H1 (cell line): ENCODE results near the gene SLC24A4. TPM values are rescaled to one million over a fixed set of nuclear protein-coding genes. Genes with fewer than 3 reads are reported as not detected.

Experiments used
- CTCF ChIA-PET: fragments of 300-600 bp; sonication (Branson Sonifier 250); formaldehyde crosslinking; loops from one replicate; lab custom pipeline; 2021; ENCODE audit not compliant: partially characterized antibody; lab: Charles Lee
- POLR2A ChIA-PET: fragments of 300-600 bp; sonication (Branson Sonifier 250); formaldehyde crosslinking; loops from one replicate; lab custom pipeline; 2021; ENCODE audit warnings: inconsistent platforms; ENCODE audit not compliant: partially characterized antibody; lab: Charles Lee
- DNase-seq, 2 experiments: peaks; one replicate each; pipeline versions ENCODE4 v3.0.0 to v3.0.0-alpha.2; 2010 to 2022; ENCODE audit warnings: low spot score in 2 of 2, low read depth in 1 of 2, mixed read lengths in 1 of 2
- FAIRE-seq: peaks from 2 replicates; lab custom pipeline; 2011; peaks lifted over from hg19 to GRCh38; lab: Jason Lieb, UNC
- H2AFZ ChIP-seq: 2 replicates; pipeline ENCODE4 v1.8.1; 2012; ENCODE audit warnings: low read length, inconsistent platforms
- H2AK5ac ChIP-seq: 2 replicates; pipeline ENCODE4 v1.6.1; 2013; ENCODE audit warnings: low read depth, low read length
- H2BK120ac ChIP-seq: replicated peaks from 2 replicates; pipeline ENCODE3; 2013; ENCODE audit warnings: low read depth, low read length, inconsistent platforms
- H2BK12ac ChIP-seq: 2 replicates; pipeline ENCODE4 v1.6.1; 2013; ENCODE audit warnings: low read depth, low read length
- H2BK15ac ChIP-seq: 2 replicates; pipeline ENCODE4 v1.6.1; 2013; ENCODE audit warnings: low read length
- H2BK20ac ChIP-seq: 2 replicates; pipeline ENCODE4 v1.6.1; 2013; ENCODE audit warnings: low read length
- H2BK5ac ChIP-seq: 2 replicates; pipeline ENCODE4 v1.6.1; 2013; ENCODE audit warnings: low read depth, low read length
- H3K14ac ChIP-seq: 2 replicates; pipeline ENCODE4 v1.6.1; 2013; ENCODE audit warnings: inconsistent platforms; ENCODE audit not compliant: insufficient read length
- H3K18ac ChIP-seq: 2 replicates; pipeline ENCODE4 v1.6.1; 2013; ENCODE audit warnings: low read length; ENCODE audit errors: extremely low read depth
- H3K23ac ChIP-seq: 2 replicates; pipeline ENCODE4 v1.6.1; 2013; ENCODE audit warnings: inconsistent platforms; ENCODE audit not compliant: insufficient read length
- H3K23me2 ChIP-seq: 2 replicates; pipeline ENCODE4 v1.6.1; 2013; ENCODE audit warnings: low read depth, low read length
- H3K27ac ChIP-seq: 2 replicates; pipeline ENCODE4 v1.6.1; 2011; ENCODE audit warnings: low read depth, low read length, inconsistent platforms
- H3K27me3 ChIP-seq, 4 experiments: replicated peaks in 1 of 4; 1 replicate in 1 of 4; 2 replicates in 3 of 4; pipeline versions ENCODE4 v1.6.1 to v1.8.1; 2011 to 2013; ENCODE audit warnings: low read length in 3 of 4, mild to moderate bottlenecking in 3 of 4, inconsistent platforms in 2 of 4, mixed read lengths in 2 of 4, moderate library complexity in 1 of 4; ENCODE audit not compliant: control insufficient read depth in 3 of 4, insufficient read depth in 3 of 4; ENCODE audit errors: extremely low read depth in 1 of 4
- H3K36me3 ChIP-seq, 4 experiments: 2 replicates each; pipeline versions ENCODE4 v1.6.1 to v1.8.1; 2011 to 2013; ENCODE audit warnings: mild to moderate bottlenecking in 4 of 4, low read length in 3 of 4, moderate library complexity in 2 of 4, control low read depth in 1 of 4, inconsistent platforms in 1 of 4; ENCODE audit not compliant: insufficient read depth in 4 of 4, control insufficient read depth in 2 of 4
- H3K4ac ChIP-seq: replicated peaks from 2 replicates; pipeline ENCODE3; 2013; ENCODE audit warnings: low read length, low read depth, mixed read lengths, inconsistent platforms; ENCODE audit not compliant: insufficient read length
- H3K4me1 ChIP-seq, 4 experiments: replicated peaks in 1 of 4; 1 replicate in 1 of 4; 2 replicates in 3 of 4; pipeline versions ENCODE4 v1.6.1 to v1.8.1; 2011 to 2013; ENCODE audit warnings: low read length in 3 of 4, inconsistent platforms in 2 of 4, mixed read lengths in 1 of 4; ENCODE audit not compliant: insufficient read depth in 4 of 4, control insufficient read depth in 3 of 4
- H3K4me2 ChIP-seq, 2 experiments: 2 replicates each; pipeline versions ENCODE4 v1.6.1 to v1.8.1; 2011 to 2013; ENCODE audit warnings: low read depth in 2 of 2, low read length in 2 of 2, control low read depth in 1 of 2, inconsistent platforms in 1 of 2, mild to moderate bottlenecking in 1 of 2; ENCODE audit not compliant: insufficient read depth in 1 of 2
- H3K4me3 ChIP-seq, 4 experiments: fragments of 200-600, 300-600 bp in 1 of 4; sonication (generic), shearing (Covaris generic), sonication (Bioruptor Twin) in 1 of 4; 2 replicates each; pipeline versions ENCODE4 v1.5.1 to v1.8.1; 2011 to 2016; ENCODE audit warnings: low read length in 4 of 4, low read depth in 3 of 4, control low read depth in 2 of 4, inconsistent platforms in 2 of 4, mild to moderate bottlenecking in 2 of 4, mixed read lengths in 1 of 4, moderate library complexity in 1 of 4; ENCODE audit not compliant: insufficient read depth in 2 of 4; ENCODE audit errors: extremely low read depth in 1 of 4
- H3K56ac ChIP-seq: replicated peaks from 2 replicates; pipeline ENCODE3; 2013; ENCODE audit warnings: low read depth, mild to moderate bottlenecking, mixed read lengths, low read length, inconsistent platforms; ENCODE audit not compliant: insufficient read length
- H3K79me1 ChIP-seq: 2 replicates; pipeline ENCODE4 v1.6.1; 2013; ENCODE audit warnings: low read depth, low read length, control low read depth
- H3K79me2 ChIP-seq, 2 experiments: 2 replicates each; pipeline versions ENCODE4 v1.6.1 to v1.8.1; 2012 to 2013; ENCODE audit warnings: low read length in 2 of 2, mild to moderate bottlenecking in 2 of 2, inconsistent platforms in 1 of 2; ENCODE audit not compliant: insufficient read depth in 2 of 2, control insufficient read depth in 1 of 2
- H3K9ac ChIP-seq, 4 experiments: replicated peaks in 1 of 4; 1 replicate in 1 of 4; 2 replicates in 3 of 4; pipeline versions ENCODE4 v1.6.1 to v1.8.1; 2011 to 2013; ENCODE audit warnings: low read depth in 3 of 4, low read length in 3 of 4, control low read depth in 2 of 4, mild to moderate bottlenecking in 2 of 4, moderate library complexity in 2 of 4, inconsistent platforms in 1 of 4; ENCODE audit errors: extremely low read depth in 1 of 4
- H3K9me3 ChIP-seq, 2 experiments: 2 replicates each; pipeline versions ENCODE4 v1.6.1 to v1.8.1; 2012 to 2013; ENCODE audit warnings: mild to moderate bottlenecking in 2 of 2, moderate library complexity in 2 of 2, control low read depth in 1 of 2, inconsistent platforms in 1 of 2, low read depth in 1 of 2, low read length in 1 of 2, mixed read lengths in 1 of 2; ENCODE audit not compliant: insufficient read depth in 2 of 2
- H4K20me1 ChIP-seq, 2 experiments: replicated peaks in 1 of 2; 2 replicates each; pipeline versions ENCODE3 to v1.8.1; 2011 to 2013; ENCODE audit warnings: inconsistent platforms in 2 of 2, low read length in 2 of 2, mild to moderate bottlenecking in 1 of 2; ENCODE audit not compliant: insufficient read depth in 2 of 2, control insufficient read depth in 1 of 2
- H4K5ac ChIP-seq: 2 replicates; pipeline ENCODE4 v1.6.1; 2013; ENCODE audit warnings: low read length, low read depth, mixed read lengths, inconsistent platforms; ENCODE audit not compliant: insufficient read length
- H4K8ac ChIP-seq: 2 replicates; pipeline ENCODE4 v1.8.0; 2013; ENCODE audit warnings: mild to moderate bottlenecking, moderate library complexity, low read length, inconsistent platforms; ENCODE audit not compliant: insufficient read depth; ENCODE audit errors: extremely low read depth
- H4K91ac ChIP-seq: replicated peaks from 2 replicates; pipeline ENCODE3; 2013; ENCODE audit warnings: low read length, mixed read lengths, inconsistent platforms; ENCODE audit not compliant: insufficient read length
- BACH1 ChIP-seq: IDR thresholded peaks from 2 replicates; pipeline ENCODE4 v1.6.1; 2012; ENCODE audit warnings: low read length, improper control_type of control experiment
- CBX8 ChIP-seq: fragments of 300-800, 300-1000 bp; sonication (generic); IDR thresholded peaks from 2 replicates; pipeline ENCODE4 v1.7.1; 2016; ENCODE audit warnings: low read depth, low read length, borderline replicate concordance
- EZH2 ChIP-seq: fragments of 200-600 bp; sonication (generic); IDR thresholded peaks from 2 replicates; pipeline ENCODE4 v1.7.1; 2012; ENCODE audit warnings: low read depth, mild to moderate bottlenecking, moderate library complexity, low read length, inconsistent platforms; ENCODE audit not compliant: severe bottlenecking
- FOSL1 ChIP-seq: IDR thresholded peaks from 2 replicates; pipeline ENCODE4 v1.6.1; 2011; ENCODE audit warnings: mild to moderate bottlenecking, low read depth, low read length, moderate library complexity; ENCODE audit not compliant: insufficient read depth
- KDM1A ChIP-seq: fragments of 200-600, 300-600 bp; sonication (generic); IDR thresholded peaks from 2 replicates; pipeline ENCODE4 v1.7.1; 2016; ENCODE audit warnings: mild to moderate bottlenecking, low read length, borderline replicate concordance
- KDM5A ChIP-seq: fragments of 200-600 bp; IDR thresholded peaks from 2 replicates; pipeline ENCODE4 v1.7.1; 2012; ENCODE audit warnings: mild to moderate bottlenecking, low read length, inconsistent platforms, mixed read lengths
- PHF8 ChIP-seq: fragments of 200-600 bp; sonication (generic); conservative IDR thresholded peaks from 2 replicates; pipeline ENCODE4 v1.7.1; 2012; ENCODE audit warnings: low read depth, mild to moderate bottlenecking, inconsistent platforms, low read length, moderate library complexity
- POLR2A ChIP-seq, 2 experiments: IDR thresholded peaks; 1 replicate in 1 of 2; 2 replicates in 1 of 2; pipeline ENCODE4 v1.6.1; 2011; ENCODE audit warnings: low read depth in 2 of 2, low read length in 2 of 2, mild to moderate bottlenecking in 2 of 2; ENCODE audit errors: control extremely low read depth in 1 of 2
- RFX5 ChIP-seq: IDR thresholded peaks from 2 replicates; pipeline ENCODE4 v1.6.1; 2011; ENCODE audit warnings: low read depth, low read length, improper control_type of control experiment, borderline replicate concordance
- RXRA ChIP-seq: IDR thresholded peaks from 2 replicates; pipeline ENCODE4 v1.6.1; 2011; ENCODE audit warnings: low read depth, mild to moderate bottlenecking, low read length, moderate library complexity; ENCODE audit not compliant: insufficient read depth
- SP1 ChIP-seq: IDR thresholded peaks from 2 replicates; pipeline ENCODE4 v1.6.1; 2011; ENCODE audit warnings: low read depth, low read length
- SP2 ChIP-seq: IDR thresholded peaks from 2 replicates; pipeline ENCODE4 v1.6.1; 2012; ENCODE audit warnings: mild to moderate bottlenecking, low read length, inconsistent platforms
- SP4 ChIP-seq: IDR thresholded peaks from 2 replicates; pipeline ENCODE4 v1.6.1; 2012; ENCODE audit warnings: low read length, inconsistent platforms
- WGBS, 2 experiments: shearing (Covaris generic) in 1 of 2; methylation state at CpG; one replicate each; pipeline versions ENCODE4 v1.1.6 to v1.1.7; 2013 to 2015; ENCODE audit warnings: low lambda C conversion rate in 2 of 2, mixed read lengths in 2 of 2, inconsistent platforms in 1 of 2, low coverage in 1 of 2, missing lambda C conversion rate in 1 of 2; ENCODE audit not compliant: insufficient replicate concordance in 2 of 2, insufficient coverage in 1 of 2, insufficient read length in 1 of 2; ENCODE audit errors: extremely low coverage in 1 of 2, missing lambda C conversion rate in 1 of 2; 5-methylcytosine and 5-hydroxymethylcytosine counted together
- polyA plus RNA-seq, 7 experiments: library from polyadenylated mRNA; depleted of rRNA in 3 of 7; stranded (reverse) in 5 of 7; unstranded in 2 of 7; fragments of >200 nt in 5 of 7; fragments of 200-250 nt in 2 of 7; gene quantifications; 1 replicate in 5 of 7; 2 replicates in 1 of 7; 4 replicates in 1 of 7; pipeline versions ENCODE4 v1.2.1 to v1.2.3, GENCODE V29; 2011 to 2013; ENCODE audit warnings: missing spikeins in 2 of 7, mixed read lengths in 2 of 7
- total RNA-seq: library from RNA; stranded (reverse); fragmentation: NEBNext Ultra II Directional; extraction: Animal tissue kit (Norgen Biotek cat#: 25700); gene quantifications from 2 replicates; pipeline ENCODE4 v1.2.1, GENCODE V29; 2021
- TF ChIP-seq, protein P1 (sequence below): IDR thresholded peaks from 2 replicates; pipeline ENCODE4 v1.6.1; 2012; ENCODE audit warnings: inconsistent platforms

The SLC24A4 gene
- total and polyA plus RNA-seq, 2 of the 8 experiments (the other 6 are each of a cell fraction or from before 2014, with no cell fraction given): 0.27 to 0.89 TPM

DNA sequence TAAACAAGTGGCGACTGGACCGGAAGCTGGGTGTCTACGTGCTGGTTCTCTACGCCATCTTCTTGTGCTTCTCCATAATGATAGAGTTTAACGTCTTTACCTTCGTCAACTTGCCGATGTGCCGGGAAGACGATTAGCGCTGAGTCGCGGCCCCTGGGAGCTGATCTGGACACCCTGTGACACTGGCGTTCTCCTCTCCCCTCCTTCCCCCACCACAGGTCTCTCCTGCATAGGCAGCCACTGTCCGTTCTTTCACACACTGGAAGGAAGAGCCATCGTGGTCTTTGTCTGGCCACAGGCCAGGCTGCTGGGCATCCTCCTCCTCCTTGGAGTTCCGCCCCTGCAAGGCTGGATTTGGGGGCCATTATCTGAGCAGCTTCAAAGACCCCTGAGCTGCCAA lies 170.5 kb downstream of the SLC24A4 start:
- Histone ChIP-seq H3K27me3 (peaks cover 0 to 2% (median 0%) of the 10 kb centered on the region in 4 experiments; a peak in 3 of 7 replicates), H2BK15ac (no peak overlapping the region), H3K9me3 (no peaks in the 10 kb centered on the region), H3K79me2 (no peaks in the 10 kb centered on the region), H3K9ac (no peak overlapping the region), H3K79me1 (no peaks in the 10 kb centered on the region), H3K23me2 (no peaks in the 10 kb centered on the region), H2BK12ac (no peak overlapping the region), H2BK20ac (no peak overlapping the region), H3K14ac (no peak overlapping the region), H3K56ac (no peak overlapping the region), H3K4me2 (no peak overlapping the region), H3K23ac (no peak overlapping the region), H4K20me1 (no peaks in the 10 kb centered on the region), H4K5ac (no peak overlapping the region), H3K4me3 (no peak overlapping the region), H3K36me3 (no peaks in the 10 kb centered on the region), H3K27ac (no peak overlapping the region), H3K4ac (no peak overlapping the region), H3K18ac (no peak overlapping the region), H4K91ac (no peak overlapping the region), H2AFZ (no peak overlapping the region), H3K4me1 (peaks cover 0 to 7% (median 2%) of the 10 kb centered on the region in 4 experiments; a peak in 5 of 7 replicates), H2AK5ac (no peak overlapping the region), H2BK120ac (no peak overlapping the region), H2BK5ac (no peak overlapping the region), H4K8ac (no peak overlapping the region)
- DNase-seq (no peak), FAIRE-seq (no peak)
- WGBS, 2 experiments: 88% methylated on average over 16 of the region's 16 CpGs; no CpG with 5 or more reads in 1 of the 2 experiments
- ChIA-PET CTCF (interaction anchor here (1.5 to 2.0 kb wide), 2 partner anchors 11 to 20 kb away, joined by 5 to 8 read pairs; partner anchors contain the start of gene RIN3), POLR2A (no interaction called here)
- no peak for TF ChIP-seq POLR2A (IDR thresholded peaks at IDR 0.05; ENCODE audit: control extremely low read depth in 1 of 2, low read depth in 2 of 2, low read length in 2 of 2)
- TF ChIP-seq SP1: no peak
- no peak for TF ChIP-seq FOSL1
- no peak for TF ChIP-seq PHF8
- TF ChIP-seq SP4: no peak
- TF ChIP-seq RXRA: no peak
- TF ChIP-seq SP2: no peak
- no peak for TF ChIP-seq BACH1
- no peak for TF ChIP-seq EZH2
- TF ChIP-seq, protein P1, sequence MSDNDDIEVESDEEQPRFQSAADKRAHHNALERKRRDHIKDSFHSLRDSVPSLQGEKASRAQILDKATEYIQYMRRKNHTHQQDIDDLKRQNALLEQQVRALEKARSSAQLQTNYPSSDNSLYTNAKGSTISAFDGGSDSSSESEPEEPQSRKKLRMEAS: no peak
- no peak for TF ChIP-seq KDM5A
- TF ChIP-seq CBX8: no peak
- no peak for TF ChIP-seq RFX5
- no peak for TF ChIP-seq KDM1A
